Stimulated activated CD4-positive, alpha-beta T cell treated with anti-CD3 and anti-CD28 coated beads, Interleukin-4, amount 100 ng/mL, for 1 hour (primary cell): Measurements from ENCODE around the gene TLE5.

Experiments used
- DNase-seq: peaks from one replicate; pipeline ENCODE4 v3.0.0-alpha.2; 2020

Gene TLE5

GRCh38 chr19:3062165-3063105 lies at the start of gene TLE5:
Gene TLE5 (minus strand): TSS chr19:3062495. CDS start chr19:3062200, 295 bp downstream.
- peak; percentile 70 for DNase-seq

- DNase-seq = no peak
Measured at GRCh38 chr19:3111586-3112247, 49.4 kb upstream of the TLE5 start.

GRCh38 chr19:3110126-3110825 lies 48.0 kb upstream of the TLE5 start:
- DNase-seq = no peak

- DNase-seq = no peak
Measured at GRCh38 chr19:3109491-3109890, 47.2 kb upstream of the TLE5 start.

- peak; percentile 75 for DNase-seq
Measured at GRCh38 chr19:3108775-3109174, 46.5 kb upstream of the TLE5 start.

GRCh38 chr19:3107658-3108057 lies 45.4 kb upstream of the TLE5 start:
- DNase-seq = no peak

GRCh38 chr19:3106509-3107141 lies 44.3 kb upstream of the TLE5 start:
- DNase-seq = no peak

- DNase-seq = no peak
Measured at GRCh38 chr19:3105641-3106508, 43.6 kb upstream of the TLE5 start.

- no peak for DNase-seq
Measured at GRCh38 chr19:3104708-3104983, 42.4 kb upstream of the TLE5 start.

GRCh38 chr19:3102239-3103140 lies 40.2 kb upstream of the TLE5 start:
- DNase-seq = no peak

GRCh38 chr19:3100747-3101730 lies 38.7 kb upstream of the TLE5 start:
- no peak for DNase-seq

- DNase-seq = no peak
Measured at GRCh38 chr19:3100331-3100730, 38.0 kb upstream of the TLE5 start.

- no peak for DNase-seq
Measured at GRCh38 chr19:3099347-3100145, 37.3 kb upstream of the TLE5 start.

GRCh38 chr19:3098515-3099346 lies 36.4 kb upstream of the TLE5 start:
- DNase-seq = no peak

- DNase-seq = no peak
Measured at GRCh38 chr19:3098141-3098514, 35.8 kb upstream of the TLE5 start.

- DNase-seq = no peak
Measured at GRCh38 chr19:3097442-3097871, 35.2 kb upstream of the TLE5 start.

GRCh38 chr19:3096902-3097326 lies 34.6 kb upstream of the TLE5 start:
- no peak for DNase-seq
